ENCODE data around the gene S100P.

- TF ChIP-seq CTCF (IDR thresholded peaks at IDR 0.05; ENCODE audit: low read length) (no peak), EZH2 (IDR thresholded peaks at IDR 0.05; ENCODE audit: borderline replicate concordance, low read length) (no peak)
Measured at GRCh38 chr4:6705646-6706045, 12.0 kb downstream of the S100P start.

Data from OCI-LY1 (cell line).